ENCODE results near the gene GNB5.
"Not testable (repeated sequence)": the region's sequence is repeated elsewhere in the genome, so short reads cannot be mapped to it uniquely, and the experiment has no call there.

GNB5 gene

DNA sequence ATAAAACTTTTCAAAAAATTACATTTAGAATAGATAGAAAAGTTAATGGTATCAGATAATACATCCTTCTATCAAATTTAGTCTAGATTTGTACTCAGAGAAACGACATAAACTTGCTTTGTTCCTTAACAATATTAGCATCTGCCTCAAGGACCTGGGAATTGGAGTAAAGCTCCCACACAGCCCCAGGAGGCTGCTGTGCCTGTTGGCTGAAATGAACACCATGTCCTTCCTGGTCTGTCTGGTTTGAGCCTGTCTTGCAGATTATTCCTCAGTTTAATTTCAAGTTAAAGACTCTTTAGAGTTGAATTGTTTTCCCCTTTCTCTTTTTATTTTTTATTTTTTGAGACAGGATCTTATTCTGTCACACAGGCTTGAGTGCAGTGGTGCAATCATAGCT is 19.4 kb downstream of the GNB5 start:
- TF ChIP-seq, protein P1, sequence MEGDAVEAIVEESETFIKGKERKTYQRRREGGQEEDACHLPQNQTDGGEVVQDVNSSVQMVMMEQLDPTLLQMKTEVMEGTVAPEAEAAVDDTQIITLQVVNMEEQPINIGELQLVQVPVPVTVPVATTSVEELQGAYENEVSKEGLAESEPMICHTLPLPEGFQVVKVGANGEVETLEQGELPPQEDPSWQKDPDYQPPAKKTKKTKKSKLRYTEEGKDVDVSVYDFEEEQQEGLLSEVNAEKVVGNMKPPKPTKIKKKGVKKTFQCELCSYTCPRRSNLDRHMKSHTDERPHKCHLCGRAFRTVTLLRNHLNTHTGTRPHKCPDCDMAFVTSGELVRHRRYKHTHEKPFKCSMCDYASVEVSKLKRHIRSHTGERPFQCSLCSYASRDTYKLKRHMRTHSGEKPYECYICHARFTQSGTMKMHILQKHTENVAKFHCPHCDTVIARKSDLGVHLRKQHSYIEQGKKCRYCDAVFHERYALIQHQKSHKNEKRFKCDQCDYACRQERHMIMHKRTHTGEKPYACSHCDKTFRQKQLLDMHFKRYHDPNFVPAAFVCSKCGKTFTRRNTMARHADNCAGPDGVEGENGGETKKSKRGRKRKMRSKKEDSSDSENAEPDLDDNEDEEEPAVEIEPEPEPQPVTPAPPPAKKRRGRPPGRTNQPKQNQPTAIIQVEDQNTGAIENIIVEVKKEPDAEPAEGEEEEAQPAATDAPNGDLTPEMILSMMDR (conservative IDR thresholded peaks at IDR 0.05), result no peak
- TF ChIP-seq ZFX (IDR thresholded peaks at IDR 0.05), result no peak
- no peak overlapping the region for H3K27ac ChIP-seq

DNA sequence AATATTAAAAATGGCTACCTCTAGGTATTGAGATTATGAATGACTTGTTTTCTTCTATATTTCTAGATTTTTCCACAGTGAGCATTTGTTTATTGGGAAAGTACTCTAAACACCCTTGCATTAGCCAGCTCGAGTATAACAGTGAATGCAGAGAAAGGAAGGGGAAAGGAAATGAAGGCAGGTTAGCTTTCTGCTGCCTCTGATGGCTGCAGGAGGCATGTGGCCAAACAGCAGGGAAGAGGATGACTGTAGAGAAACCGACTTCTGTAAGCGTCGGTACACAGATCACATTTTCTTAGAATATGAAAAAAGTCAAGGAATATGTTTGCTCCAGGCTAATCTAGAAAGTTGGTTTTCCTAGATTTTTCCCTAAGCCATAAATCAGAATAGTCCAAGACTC is 19.8 kb downstream of the GNB5 start:
- TF ChIP-seq ZFX (IDR thresholded peaks at IDR 0.05), result no peak
- TF ChIP-seq, protein P1 (conservative IDR thresholded peaks at IDR 0.05), result no peak
- H3K27ac ChIP-seq, result no peak overlapping the region

DNA sequence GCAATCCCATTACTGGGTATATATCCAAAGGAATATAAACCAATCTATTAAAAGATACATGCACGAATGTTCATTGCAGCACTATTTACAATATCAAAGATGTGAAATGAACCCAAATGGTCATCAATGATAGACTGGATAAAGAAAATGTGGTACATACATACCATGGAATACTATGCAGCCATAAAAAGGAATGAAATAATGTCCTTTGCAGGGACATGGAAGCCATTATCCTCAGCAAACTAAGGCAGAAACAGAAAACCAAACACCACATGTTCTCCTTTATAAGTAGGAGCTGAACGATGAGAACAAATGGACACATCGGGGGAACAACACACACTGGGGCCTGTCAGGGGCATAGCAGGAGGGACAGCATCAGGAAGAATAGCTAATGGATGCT is 21.0 kb downstream of the GNB5 start:
- not testable (repeated sequence) for H3K27ac ChIP-seq

DNA sequence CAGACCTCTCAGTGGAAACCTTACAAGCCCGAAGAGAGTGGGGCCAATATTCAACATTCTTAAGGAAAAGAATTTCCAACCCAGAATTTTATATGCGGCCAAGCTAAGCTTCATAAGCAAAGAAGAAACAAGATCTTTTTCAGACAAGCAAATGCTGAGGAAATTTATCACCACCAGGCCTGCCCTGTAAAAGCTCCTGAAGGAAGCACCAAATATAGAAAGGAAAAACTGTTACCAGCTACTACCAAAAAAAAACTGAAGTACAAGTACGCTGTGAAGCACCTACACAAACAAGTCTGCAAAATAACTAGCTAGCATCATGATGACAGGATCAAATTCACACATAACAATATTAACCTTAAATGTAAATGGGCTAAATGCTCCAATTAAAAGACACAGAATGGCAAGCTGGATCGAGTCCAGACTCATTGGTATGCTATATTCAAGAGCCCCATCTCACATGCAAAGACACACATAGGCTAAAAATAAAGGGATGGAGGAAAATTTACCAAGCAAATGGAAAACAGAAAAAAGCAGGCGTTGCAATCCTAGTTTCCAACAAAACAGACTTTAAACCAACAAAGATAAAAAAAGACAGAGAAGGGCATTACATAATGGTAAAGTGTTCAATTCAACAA is 25.6 kb downstream of the GNB5 start:
- H3K27ac ChIP-seq, result not testable (repeated sequence)

DNA sequence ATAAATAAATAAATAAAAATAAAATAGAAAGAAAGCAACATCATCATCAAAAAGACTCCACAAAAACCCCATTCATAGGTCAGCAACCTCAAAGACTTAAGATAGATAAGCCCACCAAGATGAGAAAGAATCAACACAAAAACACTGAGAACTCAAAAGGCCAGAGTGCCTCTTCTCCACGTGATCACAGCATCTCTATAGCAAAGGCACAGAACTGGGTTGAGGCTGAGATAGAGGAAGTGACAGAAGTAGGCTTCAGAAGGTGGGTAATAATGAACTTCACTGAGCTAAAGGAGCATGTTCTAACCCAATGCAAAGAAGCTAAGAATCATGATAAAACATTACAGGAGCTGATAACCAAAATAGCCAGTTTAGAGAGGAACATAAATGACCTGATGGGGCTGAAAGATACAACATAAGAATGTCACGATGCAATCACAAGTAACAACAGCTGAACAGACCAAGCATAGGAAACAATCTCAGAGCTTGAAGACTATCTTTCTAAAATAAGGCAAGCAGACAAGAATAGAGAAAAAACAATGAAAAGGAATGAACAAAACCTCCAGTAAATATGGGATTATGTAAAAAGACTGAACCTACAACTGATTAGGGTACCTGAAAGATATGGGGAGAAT is 26.4 kb downstream of the GNB5 start:
- TF ChIP-seq, protein P1 (conservative IDR thresholded peaks at IDR 0.05), result no peak
- no peak for TF ChIP-seq ZFX (IDR thresholded peaks at IDR 0.05)
- no peak overlapping the region for H3K27ac ChIP-seq

DNA sequence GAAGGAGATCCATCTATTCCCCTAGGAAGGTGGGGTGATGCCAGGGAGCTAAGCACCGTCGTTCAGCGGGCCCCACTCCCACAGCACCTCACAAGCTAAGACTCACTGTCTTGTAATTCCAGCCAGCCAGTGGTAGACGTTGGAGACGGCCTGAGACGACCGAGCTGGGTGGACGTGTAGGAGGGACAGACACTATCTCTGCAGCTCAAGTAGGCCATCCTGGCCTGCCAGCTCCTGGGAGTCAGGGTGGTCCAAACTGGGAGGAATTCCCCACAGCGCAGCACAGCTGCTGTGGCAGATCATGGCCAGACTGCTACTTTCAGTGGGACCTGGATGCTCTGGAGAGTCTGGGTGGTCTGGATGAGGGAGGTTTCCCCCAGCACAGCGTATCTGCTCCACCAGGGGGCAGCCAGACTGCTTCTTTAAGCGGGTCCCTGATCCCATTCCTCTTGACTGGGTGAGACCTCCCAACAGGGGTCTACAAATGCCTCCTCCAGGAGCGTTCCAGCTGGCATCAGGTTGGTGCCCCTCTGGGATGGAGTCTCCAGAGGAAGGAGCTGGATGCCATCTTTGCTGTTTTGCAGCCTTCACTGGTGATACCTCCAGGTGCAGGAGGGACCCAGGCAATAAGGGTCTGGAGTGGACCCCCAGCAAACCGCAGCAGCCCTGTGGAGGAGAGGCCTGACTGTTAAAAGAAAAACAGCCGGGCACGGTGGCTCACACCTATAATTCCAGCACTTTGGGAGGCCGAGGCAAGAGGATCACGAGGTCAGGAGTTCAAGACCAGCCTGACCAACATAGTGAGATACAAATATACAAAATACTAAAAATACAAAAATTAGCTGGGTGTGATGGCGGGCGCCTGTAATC is 27.6 kb downstream of the GNB5 start:
- TF ChIP-seq ZFX (IDR thresholded peaks at IDR 0.05), result no peak
- TF ChIP-seq, protein P1 (conservative IDR thresholded peaks at IDR 0.05), result no peak; the same call in 1 of the 2 replicates
- H3K27ac ChIP-seq, result no peak overlapping the region

DNA sequence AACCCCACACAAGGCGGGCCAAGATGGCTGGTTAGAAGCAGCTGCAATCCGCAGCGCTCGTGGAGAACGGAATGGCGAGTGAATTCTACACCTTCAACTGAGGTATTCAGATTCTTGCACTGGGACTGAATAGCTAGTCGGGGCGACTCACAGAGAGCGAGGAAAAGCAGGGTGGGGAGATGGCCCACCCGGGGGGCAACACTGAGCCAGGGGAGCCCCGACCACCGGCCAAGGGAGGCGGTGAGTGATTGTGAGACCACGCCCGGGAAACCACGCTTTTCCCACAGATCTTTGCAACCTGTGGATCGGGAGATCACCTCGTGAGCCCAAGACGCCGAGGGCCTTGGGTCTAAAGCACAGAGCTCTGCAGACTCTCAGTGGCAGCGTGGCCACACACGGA is 28.3 kb downstream of the GNB5 start:
- TF ChIP-seq ZFX (IDR thresholded peaks at IDR 0.05), result no peak
- TF ChIP-seq, protein P1 (conservative IDR thresholded peaks at IDR 0.05), result no peak
- H3K27ac ChIP-seq, result no peak overlapping the region

DNA sequence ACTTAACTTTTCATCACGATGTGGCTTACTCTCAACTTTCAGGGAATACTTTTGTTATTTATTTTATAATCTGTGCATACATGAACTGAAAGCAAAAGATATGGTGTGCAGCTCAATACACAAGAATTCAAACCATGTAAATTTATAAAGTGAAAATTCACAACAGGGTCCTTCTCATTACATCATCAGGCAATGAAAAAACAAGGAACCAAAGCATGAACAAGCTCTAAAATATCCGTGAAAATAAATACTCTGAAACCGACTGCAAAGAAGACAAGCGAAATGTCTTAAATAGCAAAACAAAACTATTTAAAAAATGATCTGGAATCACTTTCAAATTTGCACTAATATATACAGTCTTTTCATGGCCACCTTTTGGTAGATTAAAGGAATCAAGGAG is 28.9 kb downstream of the GNB5 start:
- no peak for TF ChIP-seq ZFX (IDR thresholded peaks at IDR 0.05)
- TF ChIP-seq, protein P1 (conservative IDR thresholded peaks at IDR 0.05), result no peak
- H3K27ac ChIP-seq, result no peak overlapping the region
